PFSK-1 (cell line): ENCODE results near the gene B3GAT1.

ENCODE experiments used
- SIN3A ChIP-seq: IDR thresholded peaks from 2 replicates; pipeline ENCODE4 v1.6.1; 2012; ENCODE audit warnings: mild to moderate bottlenecking, low read length, moderate library complexity, borderline replicate concordance; ENCODE audit not compliant: insufficient read depth
- TF ChIP-seq, protein P1 (sequence below), 2 experiments: IDR thresholded peaks; 2 replicates each; pipeline versions ENCODE4 v1.6.1 to v1.8.0; 2011 to 2012; ENCODE audit warnings: low read depth in 2 of 2, low read length in 2 of 2, control low read depth in 1 of 2, inconsistent platforms in 1 of 2, mild to moderate bottlenecking in 1 of 2, moderate library complexity in 1 of 2; ENCODE audit not compliant: insufficient read depth in 1 of 2

DNA sequence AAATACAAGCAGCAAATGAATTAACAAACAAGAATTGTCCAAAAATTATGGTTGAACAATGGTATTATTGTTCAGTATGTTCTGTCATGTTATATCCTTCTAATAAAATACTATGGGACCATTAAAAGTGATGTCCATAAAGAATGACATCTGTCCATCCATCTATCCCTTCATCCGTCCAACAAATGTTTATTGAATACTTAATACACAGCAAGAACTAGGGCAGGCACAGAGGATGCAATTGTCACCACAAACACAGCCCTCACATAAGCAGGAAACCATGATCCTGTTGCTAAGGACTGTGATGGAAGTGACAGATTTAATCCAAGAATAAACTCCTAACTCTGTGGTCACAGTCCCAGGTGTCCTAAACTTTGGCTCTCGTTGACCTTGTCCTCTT is 20.7 kb upstream of the B3GAT1 start:
- TF ChIP-seq, protein P1, sequence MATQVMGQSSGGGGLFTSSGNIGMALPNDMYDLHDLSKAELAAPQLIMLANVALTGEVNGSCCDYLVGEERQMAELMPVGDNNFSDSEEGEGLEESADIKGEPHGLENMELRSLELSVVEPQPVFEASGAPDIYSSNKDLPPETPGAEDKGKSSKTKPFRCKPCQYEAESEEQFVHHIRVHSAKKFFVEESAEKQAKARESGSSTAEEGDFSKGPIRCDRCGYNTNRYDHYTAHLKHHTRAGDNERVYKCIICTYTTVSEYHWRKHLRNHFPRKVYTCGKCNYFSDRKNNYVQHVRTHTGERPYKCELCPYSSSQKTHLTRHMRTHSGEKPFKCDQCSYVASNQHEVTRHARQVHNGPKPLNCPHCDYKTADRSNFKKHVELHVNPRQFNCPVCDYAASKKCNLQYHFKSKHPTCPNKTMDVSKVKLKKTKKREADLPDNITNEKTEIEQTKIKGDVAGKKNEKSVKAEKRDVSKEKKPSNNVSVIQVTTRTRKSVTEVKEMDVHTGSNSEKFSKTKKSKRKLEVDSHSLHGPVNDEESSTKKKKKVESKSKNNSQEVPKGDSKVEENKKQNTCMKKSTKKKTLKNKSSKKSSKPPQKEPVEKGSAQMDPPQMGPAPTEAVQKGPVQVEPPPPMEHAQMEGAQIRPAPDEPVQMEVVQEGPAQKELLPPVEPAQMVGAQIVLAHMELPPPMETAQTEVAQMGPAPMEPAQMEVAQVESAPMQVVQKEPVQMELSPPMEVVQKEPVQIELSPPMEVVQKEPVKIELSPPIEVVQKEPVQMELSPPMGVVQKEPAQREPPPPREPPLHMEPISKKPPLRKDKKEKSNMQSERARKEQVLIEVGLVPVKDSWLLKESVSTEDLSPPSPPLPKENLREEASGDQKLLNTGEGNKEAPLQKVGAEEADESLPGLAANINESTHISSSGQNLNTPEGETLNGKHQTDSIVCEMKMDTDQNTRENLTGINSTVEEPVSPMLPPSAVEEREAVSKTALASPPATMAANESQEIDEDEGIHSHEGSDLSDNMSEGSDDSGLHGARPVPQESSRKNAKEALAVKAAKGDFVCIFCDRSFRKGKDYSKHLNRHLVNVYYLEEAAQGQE (IDR thresholded peaks at IDR 0.05; ENCODE audit: insufficient read depth in 1 of 2, low read depth in 2 of 2, low read length in 2 of 2), result no peak
- TF ChIP-seq SIN3A, result no peak
